Caki2 (cell line): ENCODE data around the gene EHBP1. TPM values are rescaled to one million over a fixed set of nuclear protein-coding genes. Genes with fewer than 3 reads are reported as not detected.
"Not testable (repeated sequence)": the region's sequence is repeated elsewhere in the genome, so short reads cannot be mapped to it uniquely, and the experiment has no call there.

Experiments
- DNase-seq: peaks from one replicate; pipeline ENCODE4 v3.0.0-alpha.2; 2015; ENCODE audit warnings: low read depth
- in situ Hi-C: cut with HindIII; loops from 2 replicates; pipeline ENCODE4 v1.10.0; 2016; ENCODE audit warnings: low sequenced_read_pairs, low pct_unique_long_range_greater_than_20kb, mixed read lengths
- total RNA-seq: library from RNA; depleted of rRNA; stranded (reverse); fragments of >200 nt; shearing (Covaris generic); gene quantifications from 2 replicates; pipeline ENCODE4 v1.2.3, GENCODE V29; 2014; ENCODE audit warnings: low replicate concordance

EHBP1 gene
- total RNA-seq, 1 experiment from 2014 or later, result 31.6 TPM

- DNase-seq, result no peak
- in situ Hi-C loops, result no loop called here
Measured at GRCh38 chr2:63001576-63001975, 296.1 kb downstream of the EHBP1 start.

- DNase-seq, result no peak
- in situ Hi-C loops, result no loop called here
Measured at GRCh38 chr2:63003351-63003750, 297.8 kb downstream of the EHBP1 start.

- in situ Hi-C loops, result no loop called here
- no peak for DNase-seq
Measured at GRCh38 chr2:63007813-63008458, 302.4 kb downstream of the EHBP1 start.

- in situ Hi-C loops, result no loop called here
- DNase-seq, result no peak
Measured at GRCh38 chr2:63008838-63009237, 303.3 kb downstream of the EHBP1 start.

GRCh38 chr2:63009490-63009889, 304.0 kb downstream of the EHBP1 start:
- in situ Hi-C loops, result no loop called here
- no peak for DNase-seq

GRCh38 chr2:63012541-63012940, 307.0 kb downstream of the EHBP1 start:
- DNase-seq, result no peak
- in situ Hi-C loops, result no loop called here

GRCh38 chr2:63013438-63013837, 307.9 kb downstream of the EHBP1 start:
- in situ Hi-C loops, result no loop called here

GRCh38 chr2:63015389-63015788, 309.9 kb downstream of the EHBP1 start:
- DNase-seq, result no peak
- in situ Hi-C loops, result no loop called here

More at GRCh38 chr2:63013438-63013837, 307.9 kb downstream of the EHBP1 start:
- DNase-seq, result no peak

- DNase-seq, result no peak
- in situ Hi-C loops, result no loop called here
Measured at GRCh38 chr2:63018439-63018838, 312.9 kb downstream of the EHBP1 start.

- DNase-seq, in situ Hi-C loops: not testable (repeated sequence)
Measured at GRCh38 chr2:63019686-63020085, 314.2 kb downstream of the EHBP1 start.

GRCh38 chr2:63023444-63023843, 317.9 kb downstream of the EHBP1 start:
- in situ Hi-C loops, result no loop called here
- DNase-seq, result peak; percentile 25

- in situ Hi-C loops, result no loop called here
- DNase-seq, result no peak
Measured at GRCh38 chr2:63027220-63027619, 321.7 kb downstream of the EHBP1 start.

- no peak for DNase-seq
- in situ Hi-C loops, result no loop called here
Measured at GRCh38 chr2:63029058-63029457, 323.5 kb downstream of the EHBP1 start.

GRCh38 chr2:63034526-63034925, 329.0 kb downstream of the EHBP1 start:
- in situ Hi-C loops, result no loop called here
- no peak for DNase-seq

- in situ Hi-C loops, result no loop called here
- DNase-seq, result no peak
Measured at GRCh38 chr2:63035169-63035568, 329.7 kb downstream of the EHBP1 start.

- no peak for DNase-seq
- in situ Hi-C loops, result no loop called here
Measured at GRCh38 chr2:63035660-63036059, 330.1 kb downstream of the EHBP1 start.

- in situ Hi-C loops, result no loop called here
- DNase-seq, result no peak
Measured at GRCh38 chr2:63038034-63038433, 332.5 kb downstream of the EHBP1 start.

- in situ Hi-C loops, result no loop called here
- DNase-seq, result no peak
Measured at GRCh38 chr2:63040586-63040985, 335.1 kb downstream of the EHBP1 start.

- DNase-seq, result no peak
- in situ Hi-C loops, result no loop called here
Measured at GRCh38 chr2:63041592-63041991, 336.1 kb downstream of the EHBP1 start.
